Cardiac muscle cell (in vitro differentiated cells and primary cell): ENCODE data around the gene MAP3K9. TPM values are rescaled to one million over a fixed set of nuclear protein-coding genes. Genes with fewer than 3 reads are reported as not detected.
A peak's percentile ranks its signal among the peaks of the same experiment; 100 is the strongest.

Experiments
- DNase-seq, 2 donors: peaks; one replicate each; pipeline versions ENCODE4 v3.0.0 to v3.0.0-alpha.2; 2010 to 2017; ENCODE audit warnings: low read depth in 1 of 2, low spot score in 1 of 2
- H3K27ac ChIP-seq: fragments of 200-600 bp; sonication (generic); 2 replicates; pipeline ENCODE4 v1.5.1; 2016
- H3K27me3 ChIP-seq: fragments of 200-600 bp; sonication (generic); 2 replicates; pipeline ENCODE4 v1.6.0; 2016; ENCODE audit warnings: control low read depth
- H3K36me3 ChIP-seq: fragments of 200-600 bp; sonication (generic); 2 replicates; pipeline ENCODE4 v1.5.1; 2016; ENCODE audit warnings: control low read depth
- H3K4me1 ChIP-seq: fragments of 200-600 bp; sonication (generic); 2 replicates; pipeline ENCODE4 v1.8.1; 2017; ENCODE audit warnings: low read depth, mild to moderate bottlenecking, mixed run types
- H3K4me3 ChIP-seq: fragments of 200-600 bp; sonication (generic); 2 replicates; pipeline ENCODE4 v1.5.1; 2016; ENCODE audit warnings: mild to moderate bottlenecking
- H3K9me3 ChIP-seq: fragments of 200-600 bp; sonication (generic); 2 replicates; pipeline ENCODE4 v1.5.1; 2017; ENCODE audit warnings: low read depth, mild to moderate bottlenecking, control low read depth
- polyA plus RNA-seq: library from polyadenylated mRNA; unstranded; fragments of >200 nt; fragmentation: Nextera tagmentation; extraction: Ambion mirVana; gene quantifications from 2 replicates; pipeline ENCODE4 v1.2.1, GENCODE V29; 2016
- total RNA-seq: library from RNA; depleted of rRNA; stranded (reverse); fragments of >200 nt; gene quantifications from 2 replicates; pipeline ENCODE4 v1.2.3, GENCODE V29; 2016
- TF ChIP-seq, protein P1 (sequence below): IDR thresholded peaks from 2 replicates; pipeline ENCODE4 v1.5.1; 2012; ENCODE audit warnings: low read depth, mild to moderate bottlenecking, low read length

Gene MAP3K9
- total and polyA plus RNA-seq, 2 experiments from 2014 or later = 5.4 to 7.4 TPM

- TF ChIP-seq, protein P1, sequence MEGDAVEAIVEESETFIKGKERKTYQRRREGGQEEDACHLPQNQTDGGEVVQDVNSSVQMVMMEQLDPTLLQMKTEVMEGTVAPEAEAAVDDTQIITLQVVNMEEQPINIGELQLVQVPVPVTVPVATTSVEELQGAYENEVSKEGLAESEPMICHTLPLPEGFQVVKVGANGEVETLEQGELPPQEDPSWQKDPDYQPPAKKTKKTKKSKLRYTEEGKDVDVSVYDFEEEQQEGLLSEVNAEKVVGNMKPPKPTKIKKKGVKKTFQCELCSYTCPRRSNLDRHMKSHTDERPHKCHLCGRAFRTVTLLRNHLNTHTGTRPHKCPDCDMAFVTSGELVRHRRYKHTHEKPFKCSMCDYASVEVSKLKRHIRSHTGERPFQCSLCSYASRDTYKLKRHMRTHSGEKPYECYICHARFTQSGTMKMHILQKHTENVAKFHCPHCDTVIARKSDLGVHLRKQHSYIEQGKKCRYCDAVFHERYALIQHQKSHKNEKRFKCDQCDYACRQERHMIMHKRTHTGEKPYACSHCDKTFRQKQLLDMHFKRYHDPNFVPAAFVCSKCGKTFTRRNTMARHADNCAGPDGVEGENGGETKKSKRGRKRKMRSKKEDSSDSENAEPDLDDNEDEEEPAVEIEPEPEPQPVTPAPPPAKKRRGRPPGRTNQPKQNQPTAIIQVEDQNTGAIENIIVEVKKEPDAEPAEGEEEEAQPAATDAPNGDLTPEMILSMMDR = no peak
- no peak for DNase-seq
- Histone ChIP-seq H3K36me3 (no peaks in the 10 kb centered on the region), H3K9me3 (no peaks in the 10 kb centered on the region), H3K4me3 (no peak overlapping the region), H3K27me3 (no peaks in the 10 kb centered on the region), H3K4me1 (no peaks in the 10 kb centered on the region), H3K27ac (no peak overlapping the region)
These were observed 38.8 kb downstream of the MAP3K9 start for GRCh38 chr14:70770490-70770889.

- H3K27me3 ChIP-seq = no peaks in the 10 kb centered on the region
- TF ChIP-seq, protein P1 = no peak
These were observed 49.9 kb downstream of the MAP3K9 start for GRCh38 chr14:70759398-70759797.

DNA sequence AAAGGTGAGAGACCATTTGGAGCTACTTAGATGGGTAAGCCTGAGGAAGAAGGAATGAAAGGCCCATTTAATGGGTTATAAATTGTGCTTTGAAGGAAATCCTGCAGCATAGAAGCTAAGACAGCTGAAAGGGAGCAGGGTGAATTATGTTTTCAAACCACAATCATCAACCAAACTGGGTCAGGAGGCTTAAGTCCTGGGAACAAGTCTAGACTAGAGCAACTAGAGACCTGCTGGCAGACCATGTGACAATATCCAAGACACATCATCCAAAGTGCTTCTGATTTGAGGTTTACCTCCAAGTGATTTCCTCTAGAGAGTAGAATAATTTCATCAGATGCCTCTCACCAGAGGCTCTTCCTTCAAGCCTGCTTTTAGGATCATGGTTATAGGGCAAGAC lies 53.7 kb downstream of the MAP3K9 start:
- no peak overlapping the region for H3K4me3 ChIP-seq
- no peaks in the 10 kb centered on the region for H3K4me1 ChIP-seq
- no peaks in the 10 kb centered on the region for H3K27me3 ChIP-seq
- TF ChIP-seq, protein P1 = no peak
- no peak for DNase-seq
- no peaks in the 10 kb centered on the region for H3K36me3 ChIP-seq
- no peak overlapping the region for H3K27ac ChIP-seq
- H3K9me3 ChIP-seq = no peaks in the 10 kb centered on the region

More at GRCh38 chr14:70759398-70759797, 49.9 kb downstream of the MAP3K9 start:
- Histone ChIP-seq H3K4me1 (no peaks in the 10 kb centered on the region), H3K4me3 (no peak overlapping the region), H3K36me3 (no peaks in the 10 kb centered on the region), H3K9me3 (no peaks in the 10 kb centered on the region), H3K27ac (no peak overlapping the region)
- DNase-seq = no peak

GRCh38 chr14:70754991-70755390 lies 54.3 kb downstream of the MAP3K9 start:
- Histone ChIP-seq H3K9me3 (no peaks in the 10 kb centered on the region), H3K27ac (no peak overlapping the region)

GRCh38 chr14:70753518-70753953 lies 55.8 kb downstream of the MAP3K9 start:
- Histone ChIP-seq H3K36me3 (peaks cover 3% of the 10 kb centered on the region), H3K9me3 (no peaks in the 10 kb centered on the region), H3K4me3 (no peak overlapping the region), H3K27me3 (no peaks in the 10 kb centered on the region), H3K4me1 (no peaks in the 10 kb centered on the region), H3K27ac (no peak overlapping the region)
- DNase-seq = no peak
- TF ChIP-seq, protein P1 = no peak

More at GRCh38 chr14:70754991-70755390, 54.3 kb downstream of the MAP3K9 start:
- Histone ChIP-seq H3K36me3 (no peaks in the 10 kb centered on the region), H3K4me3 (no peak overlapping the region), H3K27me3 (no peaks in the 10 kb centered on the region), H3K4me1 (no peaks in the 10 kb centered on the region)
- DNase-seq = peak in 1 of 2 donors; percentile 2
- TF ChIP-seq, protein P1 = no peak

GRCh38 chr14:70748422-70748821 lies 60.9 kb downstream of the MAP3K9 start:
- Histone ChIP-seq H3K27me3 (no peaks in the 10 kb centered on the region), H3K4me1 (no peaks in the 10 kb centered on the region), H3K27ac (no peak overlapping the region), H3K9me3 (no peaks in the 10 kb centered on the region), H3K36me3 (peaks cover 4% of the 10 kb centered on the region), H3K4me3 (no peak overlapping the region)
- DNase-seq = no peak
- TF ChIP-seq, protein P1 = no peak
